A204.1 (cell line): Measurements from ENCODE around the gene ADCY5.

ENCODE experiments used
- FAIRE-seq: peaks from 2 replicates; lab custom pipeline; 2012; peaks lifted over from hg19 to GRCh38; lab: Jason Lieb, UNC

Gene ADCY5

GRCh38 chr3:123285479-123285878 is 163.4 kb downstream of the ADCY5 start:
- no peak for FAIRE-seq

GRCh38 chr3:123285066-123285465 is 163.8 kb downstream of the ADCY5 start:
- no peak for FAIRE-seq

DNA sequence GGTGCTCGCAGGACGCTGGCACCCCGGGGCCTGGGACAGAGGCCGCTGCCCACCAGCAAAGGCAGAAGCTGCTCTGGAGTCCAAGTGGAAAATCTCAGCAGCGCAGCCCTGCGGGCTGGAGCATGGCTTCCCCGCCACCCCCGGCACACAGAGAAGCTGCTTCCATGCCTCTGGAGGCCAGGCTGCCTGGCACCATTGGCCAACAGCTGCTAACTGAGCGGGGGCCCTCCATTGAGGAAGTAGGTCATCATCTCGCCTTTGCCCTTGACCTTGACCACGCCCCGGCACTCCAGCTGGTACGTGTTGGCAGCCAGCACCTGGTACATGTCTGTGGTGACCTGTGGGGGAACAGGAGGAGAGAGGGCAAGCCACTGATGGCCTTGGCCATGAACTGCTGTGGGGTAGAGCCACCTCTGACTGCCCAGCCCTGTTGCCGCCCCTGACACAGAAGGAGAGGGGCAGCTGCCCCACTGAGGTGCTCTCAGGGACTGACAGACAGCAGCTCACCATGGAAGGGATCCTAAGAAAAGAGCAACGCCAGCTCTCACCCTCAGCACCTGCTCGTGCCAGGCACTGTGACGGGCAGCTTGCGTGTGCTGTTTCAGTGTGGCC is 164.4 kb downstream of the ADCY5 start:
- FAIRE-seq: no peak

DNA sequence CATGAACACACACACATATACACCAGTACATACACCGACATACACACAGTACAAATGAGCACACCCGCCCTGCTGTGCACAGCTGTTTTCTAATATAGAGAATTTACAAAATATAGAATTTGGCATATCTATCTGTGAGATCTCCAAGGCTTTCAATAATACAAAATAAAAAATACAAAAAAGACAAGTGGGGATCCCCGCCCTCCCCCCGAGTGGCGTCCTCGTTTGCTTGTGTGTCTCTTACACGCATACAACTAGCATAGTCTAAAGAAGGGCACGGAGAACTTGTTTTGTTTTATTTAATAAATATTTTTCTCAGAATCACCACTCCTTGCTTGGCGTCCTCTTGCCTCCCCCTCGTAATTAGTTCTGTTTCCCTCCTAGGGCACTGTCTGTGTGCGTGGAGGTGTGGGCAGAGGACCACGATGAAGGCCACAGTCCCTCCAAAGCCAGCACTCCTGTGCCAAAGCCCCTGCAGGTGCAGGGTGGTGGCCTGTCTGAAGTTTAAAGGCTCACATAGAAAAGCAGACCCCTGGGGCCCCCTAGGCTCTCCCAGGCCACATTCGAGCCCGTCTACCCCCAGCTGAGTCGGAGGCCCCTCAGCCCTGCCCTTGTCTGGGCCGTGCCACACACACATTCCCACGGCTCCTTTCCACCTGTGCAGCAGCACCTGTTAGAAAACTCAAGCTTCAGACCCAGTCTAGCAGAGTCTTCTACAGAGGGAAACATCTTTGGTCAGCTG is 165.1 kb downstream of the ADCY5 start:
- no peak for FAIRE-seq

DNA sequence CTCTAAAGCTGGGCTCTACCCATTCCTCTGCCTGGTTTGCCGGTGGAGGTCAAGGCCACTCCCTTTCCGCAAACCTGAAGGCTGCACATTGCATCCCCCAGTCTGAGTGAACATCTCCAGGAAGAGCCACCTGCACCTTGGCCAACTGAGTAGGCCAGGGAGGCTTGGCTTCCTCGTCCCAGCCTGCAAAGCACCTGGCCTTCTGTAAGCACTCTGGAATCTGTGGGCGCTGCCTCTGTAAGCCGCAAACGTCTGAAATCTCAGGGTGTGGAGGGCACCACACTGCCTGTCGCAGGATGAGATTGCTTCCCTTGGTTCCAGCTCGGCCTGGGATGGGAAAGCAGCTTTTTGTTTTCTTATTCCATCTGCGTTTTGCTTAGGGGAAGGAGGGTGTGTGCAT is 165.8 kb downstream of the ADCY5 start:
- no peak for FAIRE-seq

- no peak for FAIRE-seq
Observed at GRCh38 chr3:123282461-123282860, 166.4 kb downstream of the ADCY5 start.

- FAIRE-seq: no peak
Observed at GRCh38 chr3:123281929-123282328, 167.0 kb downstream of the ADCY5 start.

DNA sequence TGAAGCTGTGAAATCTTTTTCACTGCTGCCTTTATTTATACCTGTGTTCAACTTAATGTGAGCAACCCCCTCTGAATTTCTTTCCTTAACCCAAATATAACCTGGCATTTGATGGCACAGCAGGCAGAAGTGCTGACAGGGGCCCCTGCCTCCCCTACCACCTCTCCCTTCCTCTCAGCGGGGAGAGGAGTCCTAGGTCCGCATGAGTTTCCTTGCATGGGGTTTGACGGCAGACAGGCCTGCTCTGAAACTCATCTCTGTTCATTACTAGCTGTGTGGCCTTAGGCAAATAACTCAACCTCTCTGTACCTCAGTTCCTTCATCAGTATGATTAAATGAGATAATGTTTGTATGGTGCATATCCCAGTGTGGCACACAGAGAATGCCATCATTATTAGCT is 167.5 kb downstream of the ADCY5 start:
- FAIRE-seq: no peak

- FAIRE-seq: no peak
Observed at GRCh38 chr3:123279121-123279520, 169.8 kb downstream of the ADCY5 start.

GRCh38 chr3:123278446-123278845 is 170.4 kb downstream of the ADCY5 start:
- no peak for FAIRE-seq

DNA sequence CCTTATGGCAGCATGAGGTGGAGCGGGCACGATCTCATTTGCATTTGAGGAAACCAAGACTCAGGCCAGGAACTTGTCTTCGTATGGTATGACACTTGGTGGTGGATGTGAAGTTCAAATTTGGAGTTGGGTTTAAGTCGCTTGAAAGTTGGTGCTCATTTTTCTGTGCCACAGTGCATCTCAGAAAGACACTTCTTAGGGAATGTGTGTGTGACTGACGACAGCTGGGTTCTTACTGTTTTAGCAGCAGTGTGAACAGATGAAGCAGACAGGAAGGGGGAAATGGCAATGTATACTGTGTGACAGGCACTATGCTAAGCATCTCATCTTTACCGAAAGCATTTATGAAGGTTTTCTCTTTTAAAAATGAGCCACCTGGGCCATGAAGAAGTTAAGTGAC is 171.8 kb downstream of the ADCY5 start:
- no peak for FAIRE-seq

DNA sequence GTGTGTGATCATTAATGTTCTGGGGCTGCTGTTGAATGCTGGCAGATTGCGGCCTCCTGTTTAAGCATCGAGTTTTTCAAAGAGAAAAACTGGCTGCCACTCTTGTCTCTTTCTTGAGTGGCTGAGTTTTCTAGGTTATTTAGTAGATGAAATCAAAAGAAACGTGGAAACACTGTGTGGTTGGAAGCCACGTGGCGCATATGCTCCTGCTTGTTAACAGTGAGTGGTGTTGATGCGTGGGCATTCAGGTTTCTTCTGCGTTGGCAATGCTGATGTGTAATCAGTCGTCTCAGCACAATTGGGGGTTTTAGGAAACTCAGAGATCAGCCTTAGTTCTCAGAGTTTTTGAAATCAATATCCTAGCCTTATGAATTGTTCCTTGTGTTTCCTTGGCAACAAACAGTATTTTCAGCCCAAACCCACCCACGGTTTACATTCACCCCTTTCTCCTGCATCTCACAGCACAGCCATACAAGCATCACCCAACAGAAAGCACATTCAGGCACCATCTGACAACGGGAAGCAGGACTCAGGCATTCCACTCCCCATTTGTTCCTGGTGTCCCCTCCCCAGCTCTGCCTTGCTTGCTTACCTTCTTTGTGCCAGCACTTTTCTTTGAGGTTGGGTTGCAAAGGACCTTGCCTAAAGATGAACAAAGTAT is 172.4 kb downstream of the ADCY5 start:
- no peak for FAIRE-seq

GRCh38 chr3:123275691-123276090 is 173.2 kb downstream of the ADCY5 start:
- FAIRE-seq: no peak

DNA sequence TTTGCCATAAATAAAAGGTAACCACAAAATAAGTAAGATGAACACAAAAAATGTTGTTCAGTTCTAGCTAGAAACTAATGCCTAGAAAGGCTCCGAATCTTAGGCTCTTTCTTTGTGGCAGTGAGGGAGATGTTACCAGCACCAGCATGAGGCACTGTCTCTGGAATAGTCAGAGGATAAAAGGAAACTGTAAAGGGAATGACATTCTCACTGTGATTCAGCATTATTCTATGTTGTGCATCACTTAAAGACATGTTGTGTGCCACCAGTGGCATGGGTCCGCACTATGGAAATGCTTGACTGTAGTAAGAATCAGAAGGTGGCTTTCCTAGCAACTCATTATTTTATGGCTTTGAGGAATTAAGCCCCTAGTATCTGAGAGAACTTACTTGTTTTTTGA is 176.3 kb downstream of the ADCY5 start:
- FAIRE-seq: no peak

DNA sequence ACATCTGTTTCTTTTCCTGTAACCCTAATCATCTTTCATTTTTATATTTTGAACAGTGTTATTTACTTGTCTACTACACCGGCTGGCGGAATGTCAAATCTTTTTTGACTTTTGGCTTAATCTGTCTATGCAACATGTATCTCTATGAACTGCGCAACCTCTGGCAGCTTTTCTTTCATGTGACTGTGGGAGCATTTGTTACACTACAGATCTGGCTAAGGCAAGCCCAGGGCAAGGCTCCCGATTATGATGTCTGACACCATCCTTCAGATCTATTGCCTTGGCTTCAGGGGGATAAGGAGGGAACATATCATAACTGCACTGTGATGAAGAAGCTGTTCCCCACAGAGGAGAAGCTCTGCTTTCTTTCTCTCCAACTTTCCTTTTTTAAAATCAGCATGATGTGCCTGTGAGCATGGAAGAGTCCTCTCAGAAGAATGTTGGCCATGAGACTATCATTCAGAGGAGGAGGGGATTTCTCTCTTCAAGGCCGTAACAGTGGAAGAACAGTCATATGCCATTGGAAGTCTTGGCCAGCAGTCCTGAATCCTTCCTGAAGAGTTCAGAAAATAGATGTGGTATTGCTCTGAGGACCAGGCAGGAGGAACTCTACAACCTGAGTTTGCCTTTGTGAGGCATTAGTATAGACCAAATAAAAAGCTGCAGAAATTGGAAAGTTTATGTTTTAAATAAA is 177.3 kb downstream of the ADCY5 start:
- no peak for FAIRE-seq

DNA sequence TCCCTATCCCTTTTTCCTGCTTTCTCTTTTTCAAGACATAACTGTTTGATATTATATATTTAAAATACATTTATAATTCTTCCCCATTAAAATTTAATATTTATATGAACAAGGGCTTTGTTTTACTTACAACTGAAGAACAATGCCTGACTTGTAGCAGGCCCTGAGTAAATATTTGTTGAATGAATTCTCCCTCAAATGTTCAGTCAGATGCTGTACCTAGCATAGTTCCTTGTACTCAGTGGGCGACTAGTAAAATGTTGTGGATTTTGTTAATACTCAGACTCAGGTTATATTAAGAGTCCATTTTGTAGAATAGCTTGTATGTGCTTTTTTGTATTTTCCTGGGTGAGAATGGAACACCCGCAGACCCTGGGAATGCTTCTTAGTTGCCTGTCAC is 178.1 kb downstream of the ADCY5 start:
- no peak for FAIRE-seq

DNA sequence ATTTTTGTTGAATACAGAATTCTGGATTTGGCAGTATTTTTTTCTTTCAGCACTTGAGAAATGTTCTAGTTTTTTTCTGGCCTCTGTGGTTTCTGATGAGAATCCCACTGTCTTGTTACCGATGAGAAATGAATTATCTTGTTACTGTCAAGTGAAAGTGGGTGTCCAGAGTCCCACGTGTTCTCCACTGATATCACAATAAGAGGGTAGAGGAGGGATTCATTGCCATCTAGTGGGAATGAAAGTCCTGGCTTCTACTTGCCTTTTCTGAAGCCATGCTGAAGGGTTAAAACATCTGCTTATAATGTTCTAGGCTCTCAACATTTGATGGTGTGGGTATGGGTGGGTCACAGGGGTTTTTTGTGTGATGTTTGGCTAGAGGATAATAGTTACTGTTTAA is 181.1 kb downstream of the ADCY5 start:
- FAIRE-seq: no peak

GRCh38 chr3:123263941-123264340 is 184.9 kb downstream of the ADCY5 start:
- no peak for FAIRE-seq

- FAIRE-seq: no peak
Observed at GRCh38 chr3:123262868-123263267, 186.0 kb downstream of the ADCY5 start.

DNA sequence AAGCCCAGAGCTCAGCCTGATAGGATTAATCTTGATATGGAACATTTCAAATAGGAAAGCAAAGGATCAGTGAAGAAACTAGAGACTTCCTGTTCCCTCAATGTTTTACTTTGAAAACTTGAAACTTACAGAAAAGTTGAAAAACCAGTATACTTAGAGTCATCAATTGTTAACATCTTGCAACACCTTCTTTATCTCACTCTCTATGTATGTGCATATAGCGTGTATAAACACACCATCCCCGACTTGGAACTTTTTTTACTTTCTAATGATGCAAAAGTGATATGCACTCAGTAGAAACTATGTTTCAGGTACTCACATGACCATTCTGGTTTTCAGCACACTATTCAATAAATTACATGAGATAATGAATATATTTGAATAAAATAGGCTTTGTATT is 186.7 kb downstream of the ADCY5 start:
- no peak for FAIRE-seq

GRCh38 chr3:123261666-123262065 is 187.2 kb downstream of the ADCY5 start:
- no peak for FAIRE-seq

DNA sequence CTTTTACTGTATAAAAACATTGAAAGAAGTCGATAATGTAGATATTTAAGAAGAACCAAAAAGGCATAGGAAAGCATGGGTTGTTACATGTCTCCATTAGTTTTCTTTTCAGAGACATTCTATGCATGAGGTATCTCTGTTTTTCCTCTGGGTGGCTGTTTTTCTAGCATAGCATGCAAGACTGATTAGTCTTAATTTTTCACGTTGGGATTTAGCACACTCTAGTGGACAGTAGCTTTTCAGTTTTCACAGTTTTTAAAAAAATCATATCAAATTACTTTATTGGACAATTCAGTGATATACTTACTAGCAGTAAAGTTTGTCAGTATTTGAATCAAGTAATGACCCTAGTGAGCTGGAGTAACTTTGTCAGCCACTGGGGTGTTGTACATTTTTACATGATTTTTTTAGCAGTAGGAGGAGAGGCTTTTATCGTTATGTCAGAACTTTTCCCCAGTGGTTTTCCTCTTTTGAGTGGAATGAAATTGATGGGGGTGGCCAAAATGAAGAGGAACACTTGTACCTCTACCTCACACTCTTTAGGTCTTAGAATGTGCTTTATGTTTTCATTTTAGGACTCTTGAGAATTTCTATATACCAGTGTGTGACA is 190.0 kb downstream of the ADCY5 start:
- peak; percentile 95 for FAIRE-seq

- FAIRE-seq: no peak
Observed at GRCh38 chr3:123258359-123258758, 190.5 kb downstream of the ADCY5 start.
